ENCODE results near the gene LTBP1.

DNA sequence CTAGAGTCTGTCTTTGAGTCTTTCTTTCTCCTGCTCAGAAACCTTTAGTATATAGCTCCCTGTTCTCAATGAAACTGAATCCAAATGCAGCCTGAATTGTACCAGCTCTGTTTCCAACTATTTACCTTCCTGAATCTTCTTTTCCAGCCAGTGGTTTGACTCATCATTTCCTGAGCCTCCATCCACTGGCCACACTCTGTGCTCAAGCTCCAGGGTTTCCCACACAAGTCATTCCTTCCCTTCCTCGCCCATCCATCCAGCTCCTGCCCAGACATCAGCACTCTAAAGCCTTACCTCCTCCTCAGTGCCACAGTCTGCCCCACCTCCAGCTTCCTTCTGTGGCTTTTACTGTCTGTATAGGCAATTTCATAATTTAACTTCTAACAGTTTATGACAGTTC lies 296.1 kb downstream of the LTBP1 start:
- TF ChIP-seq, protein P1, sequence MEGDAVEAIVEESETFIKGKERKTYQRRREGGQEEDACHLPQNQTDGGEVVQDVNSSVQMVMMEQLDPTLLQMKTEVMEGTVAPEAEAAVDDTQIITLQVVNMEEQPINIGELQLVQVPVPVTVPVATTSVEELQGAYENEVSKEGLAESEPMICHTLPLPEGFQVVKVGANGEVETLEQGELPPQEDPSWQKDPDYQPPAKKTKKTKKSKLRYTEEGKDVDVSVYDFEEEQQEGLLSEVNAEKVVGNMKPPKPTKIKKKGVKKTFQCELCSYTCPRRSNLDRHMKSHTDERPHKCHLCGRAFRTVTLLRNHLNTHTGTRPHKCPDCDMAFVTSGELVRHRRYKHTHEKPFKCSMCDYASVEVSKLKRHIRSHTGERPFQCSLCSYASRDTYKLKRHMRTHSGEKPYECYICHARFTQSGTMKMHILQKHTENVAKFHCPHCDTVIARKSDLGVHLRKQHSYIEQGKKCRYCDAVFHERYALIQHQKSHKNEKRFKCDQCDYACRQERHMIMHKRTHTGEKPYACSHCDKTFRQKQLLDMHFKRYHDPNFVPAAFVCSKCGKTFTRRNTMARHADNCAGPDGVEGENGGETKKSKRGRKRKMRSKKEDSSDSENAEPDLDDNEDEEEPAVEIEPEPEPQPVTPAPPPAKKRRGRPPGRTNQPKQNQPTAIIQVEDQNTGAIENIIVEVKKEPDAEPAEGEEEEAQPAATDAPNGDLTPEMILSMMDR (IDR thresholded peaks at IDR 0.05), result no peak
- TF ChIP-seq POLR2A (IDR thresholded peaks at IDR 0.05) (no peak), POLR2AphosphoS5 (IDR thresholded peaks at IDR 0.05) (no peak), EP300 (IDR thresholded peaks at IDR 0.05) (no peak)
